C4-2B (cell line): Measurements from ENCODE around the gene AP3M1.

ENCODE experiments used
- H3K27ac ChIP-seq: fragments of 450-650 bp; 2 replicates; pipeline ENCODE4 v1.5.1; 2017
- ZFX ChIP-seq: fragments of 450-650 bp; IDR thresholded peaks from 2 replicates; pipeline ENCODE4 v1.6.1; 2017
- TF ChIP-seq, protein P1 (sequence below): fragments of 450-650 bp; conservative IDR thresholded peaks from 2 replicates; pipeline ENCODE4 v1.5.1; 2017; ENCODE audit warnings: mild to moderate bottlenecking

The AP3M1 gene

DNA sequence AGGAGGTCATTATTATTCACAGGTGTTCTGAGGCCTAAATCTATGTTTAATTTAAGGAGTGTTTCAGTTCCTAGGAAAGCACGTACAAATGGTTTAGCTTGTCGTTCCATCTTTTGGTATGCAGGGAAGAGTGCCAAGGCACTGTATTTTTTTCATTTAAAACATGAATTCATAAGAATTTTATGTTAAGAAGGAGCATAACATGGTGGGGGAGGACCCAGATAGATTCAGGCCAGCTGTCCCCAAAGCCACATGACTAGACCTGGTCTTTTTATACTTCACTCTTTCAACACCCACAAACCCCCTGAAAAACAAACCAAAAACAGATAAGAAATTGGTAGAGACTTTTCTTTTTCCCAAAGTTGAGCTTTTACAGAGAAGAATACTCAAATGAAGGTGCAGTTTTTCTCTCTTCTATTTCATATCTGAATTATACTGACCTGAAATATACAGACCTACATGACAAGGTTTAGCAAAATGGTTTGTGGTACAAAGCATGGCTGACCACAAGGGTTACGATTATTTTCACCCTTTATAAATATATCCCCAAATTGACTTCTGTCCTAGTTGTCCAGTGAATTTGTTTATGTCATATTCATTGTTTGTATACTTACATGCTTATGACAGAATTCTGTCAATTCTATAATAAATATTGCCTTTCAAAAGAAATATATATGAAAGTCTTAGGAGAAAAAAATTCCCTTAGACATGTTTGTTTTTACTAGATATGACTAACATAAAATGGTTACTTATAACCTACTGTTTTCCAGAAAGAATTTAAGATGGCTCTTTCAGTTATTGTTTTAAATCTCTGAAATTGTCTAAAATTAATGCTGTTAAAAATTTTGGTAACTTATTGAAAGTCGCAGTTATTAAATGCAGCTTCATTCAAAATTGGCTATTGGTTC lies 71.3 kb downstream of the AP3M1 start:
- H3K27ac ChIP-seq = no peak overlapping the region
- TF ChIP-seq ZFX = no peak
- TF ChIP-seq, protein P1, sequence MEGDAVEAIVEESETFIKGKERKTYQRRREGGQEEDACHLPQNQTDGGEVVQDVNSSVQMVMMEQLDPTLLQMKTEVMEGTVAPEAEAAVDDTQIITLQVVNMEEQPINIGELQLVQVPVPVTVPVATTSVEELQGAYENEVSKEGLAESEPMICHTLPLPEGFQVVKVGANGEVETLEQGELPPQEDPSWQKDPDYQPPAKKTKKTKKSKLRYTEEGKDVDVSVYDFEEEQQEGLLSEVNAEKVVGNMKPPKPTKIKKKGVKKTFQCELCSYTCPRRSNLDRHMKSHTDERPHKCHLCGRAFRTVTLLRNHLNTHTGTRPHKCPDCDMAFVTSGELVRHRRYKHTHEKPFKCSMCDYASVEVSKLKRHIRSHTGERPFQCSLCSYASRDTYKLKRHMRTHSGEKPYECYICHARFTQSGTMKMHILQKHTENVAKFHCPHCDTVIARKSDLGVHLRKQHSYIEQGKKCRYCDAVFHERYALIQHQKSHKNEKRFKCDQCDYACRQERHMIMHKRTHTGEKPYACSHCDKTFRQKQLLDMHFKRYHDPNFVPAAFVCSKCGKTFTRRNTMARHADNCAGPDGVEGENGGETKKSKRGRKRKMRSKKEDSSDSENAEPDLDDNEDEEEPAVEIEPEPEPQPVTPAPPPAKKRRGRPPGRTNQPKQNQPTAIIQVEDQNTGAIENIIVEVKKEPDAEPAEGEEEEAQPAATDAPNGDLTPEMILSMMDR = no peak

DNA sequence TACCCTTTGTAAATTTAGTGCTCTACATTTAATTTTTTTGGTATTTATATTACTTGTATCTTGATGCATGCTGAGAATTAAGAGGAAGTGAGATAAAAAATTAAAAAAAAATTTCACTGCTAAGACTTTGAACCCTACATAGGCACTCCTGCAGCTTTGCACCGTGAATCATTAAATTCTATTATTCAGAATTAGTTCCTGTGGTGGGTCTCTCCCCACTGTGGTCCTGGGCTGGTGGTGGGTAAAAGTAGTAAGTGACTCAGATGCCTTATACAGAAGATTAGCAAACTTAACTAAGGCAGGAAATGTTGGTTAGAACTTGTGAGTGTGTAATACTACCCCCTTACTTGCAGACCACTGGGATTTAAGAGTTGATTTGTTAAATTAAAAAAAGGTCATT lies 72.6 kb downstream of the AP3M1 start:
- no peak overlapping the region for H3K27ac ChIP-seq

DNA sequence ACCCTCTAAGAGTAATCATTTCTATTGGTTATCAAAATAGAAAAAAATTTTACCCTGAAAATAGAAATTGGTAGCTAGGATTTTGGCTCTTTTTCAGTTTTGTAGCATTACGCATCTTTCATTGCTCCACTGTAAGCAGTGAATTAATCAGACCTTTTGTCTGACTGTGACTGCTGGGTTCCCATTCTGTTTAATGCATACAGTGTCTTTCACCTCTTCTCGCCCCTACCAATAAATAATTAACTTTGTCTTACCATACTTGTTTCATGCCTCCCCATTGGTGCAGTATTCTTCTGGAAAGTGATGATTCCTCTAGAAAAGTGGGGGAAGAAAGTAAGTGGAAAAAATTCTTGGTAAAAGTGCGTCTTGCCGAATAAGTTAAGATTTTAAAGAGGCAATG lies 73.2 kb downstream of the AP3M1 start:
- H3K27ac ChIP-seq = no peak overlapping the region
- TF ChIP-seq ZFX = no peak
- TF ChIP-seq, protein P1 = no peak

More for the DNA sequence above, 72.6 kb downstream of the AP3M1 start:
- TF ChIP-seq, protein P1 = no peak
- TF ChIP-seq ZFX = no peak

DNA sequence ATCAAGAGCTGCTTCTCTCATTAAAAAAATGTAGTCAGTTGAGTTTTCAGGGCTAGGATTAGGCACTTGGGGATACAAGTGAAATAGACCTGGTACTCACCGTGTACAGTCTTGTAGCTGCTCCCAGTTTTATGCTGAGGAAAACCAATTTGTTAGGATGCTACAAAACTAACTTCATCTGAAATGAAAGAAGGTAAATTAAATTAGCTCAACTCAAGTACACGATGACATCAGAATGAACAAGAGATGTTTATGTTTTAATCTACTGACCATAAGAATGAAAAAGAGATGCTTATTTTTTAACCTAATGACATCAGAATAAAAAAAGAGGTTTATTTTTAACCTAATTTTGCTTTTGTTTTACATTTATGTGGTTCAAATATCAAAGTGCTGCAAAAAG lies 73.7 kb downstream of the AP3M1 start:
- no peak overlapping the region for H3K27ac ChIP-seq
- TF ChIP-seq ZFX = no peak
- TF ChIP-seq, protein P1 = no peak

DNA sequence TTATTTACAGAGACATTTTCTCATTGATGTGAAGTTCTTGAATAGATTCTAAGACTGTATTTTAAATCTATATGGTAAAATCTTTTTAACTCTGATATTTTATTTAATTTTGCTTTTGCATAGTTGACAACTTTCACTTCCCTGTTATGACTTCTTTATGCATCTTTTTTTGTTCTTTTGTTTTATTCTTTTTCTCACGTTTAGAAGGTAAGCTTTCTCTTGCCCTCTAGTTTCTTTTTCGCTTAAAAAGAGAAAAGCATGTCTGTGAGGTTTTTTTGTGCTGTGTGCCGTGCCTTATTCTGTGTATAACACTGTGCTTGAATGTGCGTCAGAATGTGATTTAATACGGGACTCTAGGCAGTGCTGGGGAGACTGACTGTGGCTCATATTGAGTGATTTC lies 74.7 kb downstream of the AP3M1 start:
- TF ChIP-seq, protein P1 = no peak
- TF ChIP-seq ZFX = no peak
- no peak overlapping the region for H3K27ac ChIP-seq

DNA sequence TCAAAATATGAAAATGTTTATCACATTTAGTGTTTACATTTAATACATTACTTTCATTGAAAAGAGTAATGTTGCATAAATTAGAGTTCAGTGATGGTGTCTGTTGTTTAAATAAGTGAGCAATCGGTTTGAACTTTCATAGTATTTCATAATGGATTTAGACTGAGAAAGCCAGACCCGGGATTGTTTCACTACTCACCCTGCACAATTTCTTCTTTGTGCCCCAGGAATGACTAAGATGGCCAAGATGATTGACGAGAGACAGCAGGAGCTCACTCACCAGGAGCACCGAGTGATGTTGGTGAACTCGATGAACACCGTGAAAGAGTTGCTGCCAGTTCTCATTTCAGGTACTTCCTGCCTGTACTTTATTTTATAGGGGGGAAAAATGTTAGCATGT lies 78.1 kb downstream of the AP3M1 start:
- TF ChIP-seq ZFX = no peak
- H3K27ac ChIP-seq = peak overlapping the region; percentile 35

DNA sequence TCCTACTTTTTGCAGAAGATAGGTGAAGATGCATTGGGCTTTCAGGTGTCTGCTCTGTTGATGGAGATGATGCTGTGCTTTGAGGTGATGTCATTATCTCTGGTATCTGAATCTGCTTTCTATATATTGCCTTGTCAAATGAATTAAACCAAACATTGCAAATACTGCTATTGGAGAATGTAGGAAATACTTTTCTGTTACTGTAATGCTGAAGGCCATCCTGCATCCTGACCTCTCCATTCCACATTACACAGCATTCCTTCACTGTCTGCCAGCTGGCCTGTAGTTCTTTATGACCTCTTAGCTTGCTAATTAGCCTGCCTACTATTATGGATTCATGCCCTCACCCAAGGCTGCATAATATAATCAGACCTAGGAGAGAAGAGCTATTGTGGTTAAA lies 79.5 kb downstream of the AP3M1 start:
- no peak for TF ChIP-seq ZFX
- no peak overlapping the region for H3K27ac ChIP-seq
